HG02588 (cell line): ENCODE measurements around the gene GPRIN2.
"Not testable (repeated sequence)": the region's sequence is repeated elsewhere in the genome, so short reads cannot be mapped to it uniquely, and the experiment has no call there.

Experiments
- ATAC-seq: cut with Tn5 transposase; IDR thresholded peaks from one replicate; pipeline ENCODE4 v1.9.1; 2021; ENCODE audit warnings: mild to moderate bottlenecking, moderate library complexity; ENCODE audit not compliant: unreplicated experiment

GPRIN2 gene

GRCh38 chr10:46556515-46557318 is at the start of gene GPRIN2:
TSS of gene GPRIN2 (minus strand) at chr10:46556658. CDS start at chr10:46550736, 5,922 bp downstream.
- no peak for ATAC-seq

- ATAC-seq: peak; percentile 57
These were observed 44.1 kb upstream of the GPRIN2 start for GRCh38 chr10:46600516-46600915.

DNA sequence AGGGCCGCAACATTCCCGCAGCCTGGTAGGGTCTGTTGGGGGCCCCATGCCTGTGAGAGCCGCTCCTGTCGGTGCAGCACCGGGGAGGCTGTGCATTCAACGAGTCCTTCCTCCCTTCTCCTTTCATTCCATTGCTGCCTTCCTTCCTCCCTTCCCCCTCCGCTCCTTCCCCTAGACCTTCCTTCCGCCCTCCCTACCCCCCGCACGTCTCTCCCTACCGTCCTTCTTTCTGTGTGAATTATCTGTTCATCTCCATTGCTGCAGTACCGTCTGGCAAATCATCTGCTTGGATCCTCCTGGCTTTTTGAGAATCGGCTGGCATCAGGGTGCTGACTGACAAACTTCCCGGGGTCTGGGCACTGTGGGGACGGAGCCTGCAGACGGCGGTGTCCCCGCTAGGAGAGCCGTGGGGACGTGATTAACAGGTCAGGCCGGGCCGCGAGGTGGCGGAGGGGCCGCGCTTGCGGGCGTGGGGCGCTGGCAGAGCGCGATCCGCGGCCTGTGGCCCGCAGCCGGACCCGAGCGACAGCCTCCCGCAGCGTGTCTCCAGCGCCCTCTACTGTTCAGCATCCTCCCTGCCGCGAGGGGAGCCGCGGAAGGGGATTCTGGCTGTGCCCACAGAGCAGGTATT is 41.3 kb upstream of the GPRIN2 start:
- ATAC-seq: peak; percentile 76

DNA sequence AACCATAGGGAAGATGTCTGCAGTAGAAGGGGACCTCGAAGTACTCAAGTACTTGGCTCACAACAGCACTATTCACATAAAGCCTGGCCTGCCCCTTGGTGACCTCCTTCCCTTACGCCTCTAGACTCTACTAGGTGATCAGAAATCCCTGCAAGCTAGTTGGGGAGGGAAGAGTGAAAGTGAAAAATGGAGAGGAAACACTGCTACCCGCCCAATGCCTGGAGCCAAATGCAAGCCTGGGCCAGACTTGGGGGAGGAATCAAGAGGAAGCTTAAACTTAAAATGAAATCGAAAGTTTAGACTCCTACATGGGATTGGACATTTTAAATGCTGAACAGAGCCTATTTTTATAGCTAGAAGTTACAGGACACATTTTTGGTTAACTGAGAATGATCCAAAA is 40.1 kb upstream of the GPRIN2 start:
- not testable (repeated sequence) for ATAC-seq

GRCh38 chr10:46594453-46595063 is 38.1 kb upstream of the GPRIN2 start:
- not testable (repeated sequence) for ATAC-seq

DNA sequence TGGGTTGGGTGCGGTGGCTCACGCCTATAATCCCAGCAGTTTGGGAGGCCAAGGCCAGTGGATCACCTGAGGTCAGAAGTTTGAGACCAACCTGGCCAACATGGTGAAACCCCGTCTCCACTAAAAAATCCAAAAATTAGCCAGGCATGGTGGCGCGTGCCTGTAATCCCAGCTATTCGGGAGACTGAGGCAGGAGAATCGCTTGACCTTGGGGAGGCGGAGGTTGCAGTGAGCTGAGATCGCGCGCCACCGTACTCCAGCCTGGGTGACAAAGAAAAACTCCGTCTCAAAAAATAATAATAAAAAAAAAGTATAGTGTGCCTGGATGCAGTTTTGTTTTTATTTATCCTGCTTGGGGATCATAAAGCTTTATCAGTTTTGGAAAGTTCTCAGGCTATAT is 36.8 kb upstream of the GPRIN2 start:
- not testable (repeated sequence) for ATAC-seq

- ATAC-seq: not testable (repeated sequence)
These were observed 34.6 kb upstream of the GPRIN2 start for GRCh38 chr10:46591053-46591452.

DNA sequence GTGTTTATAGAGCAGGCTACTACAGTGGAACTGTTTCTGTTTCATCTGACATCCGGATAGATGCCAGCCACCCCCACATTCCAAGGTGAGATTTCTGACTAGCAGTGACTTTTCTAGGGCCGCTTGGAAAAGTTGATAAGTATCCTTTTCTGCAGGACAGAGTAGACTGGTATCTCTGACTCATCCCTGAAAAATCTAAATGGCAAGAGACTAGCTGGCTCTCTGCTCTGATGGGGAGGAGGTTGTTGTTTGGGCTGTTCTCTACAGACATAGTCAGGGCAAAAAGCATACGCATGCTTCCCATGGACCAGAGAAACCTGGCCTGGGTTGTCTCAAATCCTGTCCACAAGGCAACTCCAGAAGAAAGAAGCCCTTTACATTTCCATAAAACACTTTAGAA is 33.1 kb upstream of the GPRIN2 start:
- not testable (repeated sequence) for ATAC-seq

DNA sequence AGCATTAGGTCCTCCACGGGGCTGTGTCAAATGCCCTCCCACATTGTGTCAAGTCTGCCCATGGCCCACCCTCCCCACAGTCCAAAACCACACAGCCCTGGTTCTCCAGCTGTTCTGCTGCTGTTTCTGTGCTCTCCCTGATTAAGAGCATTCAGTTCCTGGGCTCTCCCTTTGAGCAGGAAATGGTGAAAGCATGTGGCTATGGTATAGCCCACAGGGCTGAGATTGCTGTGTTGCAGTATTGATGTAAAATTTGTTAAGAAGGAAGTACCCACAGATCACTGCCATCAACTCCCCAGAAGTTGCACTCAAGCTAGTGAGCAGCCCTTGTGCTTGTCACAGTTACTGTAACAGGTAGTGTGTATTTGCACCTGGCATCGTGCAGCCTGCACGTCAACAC is 31.8 kb upstream of the GPRIN2 start:
- ATAC-seq: not testable (repeated sequence)

DNA sequence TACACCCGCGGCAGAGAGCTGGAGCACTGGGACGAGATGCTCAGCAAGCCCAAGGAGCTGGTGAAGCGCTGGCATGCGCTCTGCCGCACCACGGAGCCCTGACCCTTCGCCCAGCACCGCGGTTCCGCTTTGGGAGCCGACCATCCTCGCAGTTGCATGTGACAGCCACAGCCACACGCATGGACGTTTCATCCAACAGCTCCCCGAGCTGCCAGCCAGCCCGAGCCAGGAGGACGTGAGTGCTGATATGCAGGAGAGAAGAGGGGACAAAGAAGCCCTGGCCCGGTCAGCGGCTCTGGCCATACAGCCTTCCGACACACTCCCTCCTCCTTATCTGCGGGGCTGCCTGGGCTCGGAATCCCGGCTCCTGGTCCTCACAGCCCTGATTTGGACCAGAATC is 31.1 kb upstream of the GPRIN2 start:
- not testable (repeated sequence) for ATAC-seq

GRCh38 chr10:46585246-46585645 is 28.8 kb upstream of the GPRIN2 start:
- not testable (repeated sequence) for ATAC-seq

GRCh38 chr10:46584196-46584595 is 27.7 kb upstream of the GPRIN2 start:
- ATAC-seq: not testable (repeated sequence)

DNA sequence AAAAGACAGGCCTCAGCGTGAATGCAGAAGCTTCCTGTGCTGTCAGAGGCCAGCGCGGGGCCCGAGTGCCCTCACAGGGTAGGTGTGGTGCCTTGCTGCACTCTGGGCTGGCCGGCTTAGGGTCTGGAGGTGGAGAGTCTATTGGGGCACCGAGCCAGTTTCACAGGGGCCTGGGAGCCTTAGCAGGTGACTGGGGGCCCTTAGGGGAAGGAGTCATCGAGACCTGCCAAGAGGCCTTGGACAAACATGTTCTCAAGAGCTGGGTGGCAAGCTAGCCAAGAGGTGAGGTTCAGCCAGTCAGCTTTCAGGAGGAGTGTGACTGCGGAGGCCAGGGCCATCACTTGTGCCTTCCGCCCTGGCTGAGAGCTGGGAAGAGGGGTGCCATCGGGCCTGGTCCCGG is 26.1 kb upstream of the GPRIN2 start:
- ATAC-seq: not testable (repeated sequence)

GRCh38 chr10:46581997-46582396 is 25.5 kb upstream of the GPRIN2 start:
- ATAC-seq: not testable (repeated sequence)

DNA sequence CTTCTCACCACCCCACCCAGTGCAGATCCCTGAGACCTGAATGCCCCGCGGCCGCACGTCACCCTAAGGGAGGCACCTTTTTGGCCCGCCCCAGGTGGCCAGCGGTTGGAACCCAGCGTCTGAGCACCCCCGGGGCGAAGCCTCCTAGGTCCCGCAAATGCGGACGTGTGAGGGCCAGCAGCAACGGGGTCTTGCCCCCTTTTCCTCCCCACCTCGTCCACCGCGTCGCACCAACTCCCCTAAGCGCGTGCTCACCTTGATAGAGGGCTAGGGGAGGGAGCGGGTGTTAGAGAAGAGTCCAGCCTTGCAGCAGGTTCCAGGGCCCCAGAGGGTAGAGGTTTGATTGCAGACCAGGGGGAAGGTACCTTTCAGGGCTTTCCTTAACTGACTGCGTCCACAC is 22.9 kb upstream of the GPRIN2 start:
- ATAC-seq: not testable (repeated sequence)

- not testable (repeated sequence) for ATAC-seq
These were observed 22.2 kb upstream of the GPRIN2 start, which contains the start of gene SYT15 for GRCh38 chr10:46578474-46579178. TSS of gene SYT15 (plus strand) at chr10:46579128. CDS start at chr10:46579169, 41 bp downstream.

- not testable (repeated sequence) for ATAC-seq
These were observed 21.4 kb upstream of the GPRIN2 start for GRCh38 chr10:46577624-46578473.

- ATAC-seq: not testable (repeated sequence)
These were observed 17.4 kb upstream of the GPRIN2 start for GRCh38 chr10:46573884-46574283.

DNA sequence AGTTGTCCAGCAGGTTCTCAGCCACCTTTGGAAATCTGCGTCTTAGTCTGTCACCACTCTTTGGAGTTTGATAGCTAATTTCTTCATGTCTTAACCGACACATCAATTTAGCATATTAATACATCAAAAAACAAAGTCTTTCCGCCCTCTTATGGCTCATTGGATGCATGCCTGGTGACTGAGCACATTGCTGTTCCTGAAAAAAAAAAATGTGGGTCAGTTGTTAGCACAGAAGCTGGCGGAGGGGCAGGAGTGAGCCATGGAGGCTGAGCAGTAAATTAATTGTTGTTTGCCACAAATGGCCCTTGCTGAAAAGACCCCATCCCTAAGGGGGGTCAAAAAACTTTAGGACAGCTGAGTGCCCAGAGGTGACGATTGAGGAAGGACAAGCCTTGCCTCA is 16.9 kb upstream of the GPRIN2 start:
- not testable (repeated sequence) for ATAC-seq

DNA sequence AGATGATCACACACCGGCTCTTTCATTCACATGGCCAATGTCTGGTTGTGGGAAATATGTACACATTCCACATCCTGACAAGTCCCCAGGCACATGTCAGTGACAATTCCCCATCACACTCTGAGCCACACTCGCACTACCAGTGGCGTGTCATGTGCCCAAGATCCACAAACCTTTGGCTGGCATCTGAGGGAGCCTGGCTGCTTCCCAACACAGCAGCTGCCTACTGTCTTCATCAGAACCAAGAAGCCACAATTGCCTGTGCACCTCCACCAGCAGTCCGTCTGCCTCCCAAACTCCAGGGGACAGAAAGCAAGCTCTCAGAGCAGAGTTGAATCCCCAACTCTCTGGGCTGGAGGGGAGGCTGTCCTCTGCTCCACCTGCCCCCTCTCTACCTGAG is 16.3 kb upstream of the GPRIN2 start:
- ATAC-seq: not testable (repeated sequence)
